Right lobe of liver (tissue), 6 donors: ENCODE results near the gene RPL7L1. TPM values are rescaled to one million over a fixed set of nuclear protein-coding genes. Genes with fewer than 3 reads are reported as not detected.
"Not testable (repeated sequence)": the region's sequence is repeated elsewhere in the genome, so short reads cannot be mapped to it uniquely, and the experiment has no call there.

Experiments
- ATAC-seq, 4 donors: fragments of 200-7000 bp; cut with Tn5 transposase; one replicate each; pipeline ENCODE4 v1.9.1; 2020; ENCODE audit warnings: mild to moderate bottlenecking in 4 of 4, moderate library complexity in 4 of 4
- DNase-seq, 3 donors: peaks; one replicate each; pipeline ENCODE4 v3.0.0-alpha.2; 2020
- H3K27ac ChIP-seq, 3 donors: fragments of 200-600 bp; one replicate each; pipeline ENCODE4 v1.8.0; 2022
- H3K27me3 ChIP-seq, 2 donors: fragments of 200-600 bp; one replicate each; pipeline ENCODE4 v1.8.0; 2022
- H3K36me3 ChIP-seq, 4 donors: fragments of 200-600 bp; sonication (generic) in 1 of 4; one replicate each; pipeline versions ENCODE4 v1.5.1 to v1.8.0; 2017 to 2022; ENCODE audit warnings: control low read depth in 1 of 4
- H3K4me1 ChIP-seq, 4 donors: fragments of 200-600 bp; sonication (generic) in 1 of 4; one replicate each; pipeline versions ENCODE4 v1.5.1 to v1.8.0; 2017 to 2022; ENCODE audit warnings: control low read depth in 1 of 4
- H3K4me3 ChIP-seq, 3 donors: fragments of 200-600 bp; one replicate each; pipeline ENCODE4 v1.8.0; 2022
- H3K9me3 ChIP-seq, 4 donors: fragments of 200-600 bp; sonication (generic) in 1 of 4; one replicate each; pipeline versions ENCODE4 v1.5.1 to v1.8.0; 2017 to 2022; ENCODE audit warnings: control low read depth in 1 of 4
- POLR2A ChIP-seq: fragments of 450-650 bp; IDR thresholded peaks from one replicate; pipeline ENCODE4 v1.6.1; 2017; ENCODE audit warnings: antibody characterized with exemption, mild to moderate bottlenecking
- WGBS: methylation state at CpG from one replicate; pipeline ENCODE4 v1.1.6; 2018; ENCODE audit warnings: low coverage, low lambda C conversion rate; ENCODE audit not compliant: insufficient coverage; ENCODE audit errors: missing lambda C conversion rate; 5-methylcytosine and 5-hydroxymethylcytosine counted together
- intact Hi-C, 2 donors: fragments of 100-400 bp; cut with DNase I; formaldehyde crosslinking; loops; one replicate each; pipeline versions ENCODE4 v1.11.2 to v1.14.1; 2022
- total RNA-seq, 6 experiments: library from RNA; depleted of rRNA in 2 of 6; stranded (reverse); fragments of >200 nt in 2 of 6; fragmentation: NEBNext Ultra II Directional in 3 of 6; extraction: Animal tissue kit (Norgen Biotek cat#: 25700) in 3 of 6; gene quantifications; one replicate each; pipeline versions ENCODE4 v1.1.0 to v1.2.4, GENCODE V29; 2016 to 2023
- TF ChIP-seq, protein P1 (sequence below), 4 donors: fragments of 200-600 bp in 3 of 4; fragments of 450-650 bp in 1 of 4; IDR thresholded peaks; one replicate each; pipeline versions ENCODE4 v1.5.1 to v1.8.0; 2016 to 2022; ENCODE audit warnings: antibody characterized with exemption in 4 of 4, mild to moderate bottlenecking in 2 of 4
- donor health status: DM: no; HTN: yes; CAD: no.
- donor health status: DM: no; HTN: no; CAD: no.
- donor health status: DM: no; HTN: no; CAD: no.
- donor health status: DM: no; HTN: yes; CAD: no.
- donor health status: DM: no; HTN: yes; CAD: no.

Gene RPL7L1
- total RNA-seq, 6 experiments from 2014 or later: 36.6 to 114 (median 44.2) TPM

DNA sequence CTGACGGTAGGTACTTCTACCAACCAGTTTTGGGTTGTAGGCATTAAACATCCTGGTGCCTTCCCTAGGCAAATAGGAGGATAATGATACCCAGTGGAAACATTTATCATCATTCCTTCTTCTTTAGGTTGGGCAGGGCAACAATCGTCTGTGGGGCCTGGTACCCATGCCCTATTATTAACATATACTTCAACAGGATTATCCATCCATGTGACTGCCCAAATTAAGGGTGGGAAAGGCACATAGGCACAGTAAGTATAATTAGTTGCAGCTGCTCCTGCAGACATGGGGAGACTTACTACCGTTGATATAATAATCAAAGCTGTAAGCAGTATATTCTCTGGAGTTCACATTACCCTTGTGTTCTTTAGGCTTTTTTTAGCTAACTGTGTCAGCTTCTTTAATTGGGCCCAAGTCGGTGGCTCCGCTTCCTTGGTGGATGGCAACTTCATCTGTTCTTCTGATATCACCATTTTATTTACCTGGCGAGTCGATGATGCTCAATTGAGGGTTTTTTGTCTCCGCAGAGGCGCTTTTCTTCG is 16.8 kb downstream of the RPL7L1 start:
- peaks cover 0 to 2% (median 0%) of the 10 kb centered on the region in 4 donors for H3K4me1 ChIP-seq
- no peaks in the 10 kb centered on the region for H3K9me3 ChIP-seq
- 83% methylated on average over 10 of the region's 10 CpGs for WGBS
- ATAC-seq: no peak
- no peak overlapping the region for H3K4me3 ChIP-seq
- DNase-seq: no peak
- TF ChIP-seq, protein P1, sequence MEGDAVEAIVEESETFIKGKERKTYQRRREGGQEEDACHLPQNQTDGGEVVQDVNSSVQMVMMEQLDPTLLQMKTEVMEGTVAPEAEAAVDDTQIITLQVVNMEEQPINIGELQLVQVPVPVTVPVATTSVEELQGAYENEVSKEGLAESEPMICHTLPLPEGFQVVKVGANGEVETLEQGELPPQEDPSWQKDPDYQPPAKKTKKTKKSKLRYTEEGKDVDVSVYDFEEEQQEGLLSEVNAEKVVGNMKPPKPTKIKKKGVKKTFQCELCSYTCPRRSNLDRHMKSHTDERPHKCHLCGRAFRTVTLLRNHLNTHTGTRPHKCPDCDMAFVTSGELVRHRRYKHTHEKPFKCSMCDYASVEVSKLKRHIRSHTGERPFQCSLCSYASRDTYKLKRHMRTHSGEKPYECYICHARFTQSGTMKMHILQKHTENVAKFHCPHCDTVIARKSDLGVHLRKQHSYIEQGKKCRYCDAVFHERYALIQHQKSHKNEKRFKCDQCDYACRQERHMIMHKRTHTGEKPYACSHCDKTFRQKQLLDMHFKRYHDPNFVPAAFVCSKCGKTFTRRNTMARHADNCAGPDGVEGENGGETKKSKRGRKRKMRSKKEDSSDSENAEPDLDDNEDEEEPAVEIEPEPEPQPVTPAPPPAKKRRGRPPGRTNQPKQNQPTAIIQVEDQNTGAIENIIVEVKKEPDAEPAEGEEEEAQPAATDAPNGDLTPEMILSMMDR (IDR thresholded peaks at IDR 0.05): no peak
- no peak for TF ChIP-seq POLR2A
- H3K27ac ChIP-seq: no peak overlapping the region
- intact Hi-C loops: no loop called here
- H3K36me3 ChIP-seq: no peaks in the 10 kb centered on the region
- no peaks in the 10 kb centered on the region for H3K27me3 ChIP-seq

DNA sequence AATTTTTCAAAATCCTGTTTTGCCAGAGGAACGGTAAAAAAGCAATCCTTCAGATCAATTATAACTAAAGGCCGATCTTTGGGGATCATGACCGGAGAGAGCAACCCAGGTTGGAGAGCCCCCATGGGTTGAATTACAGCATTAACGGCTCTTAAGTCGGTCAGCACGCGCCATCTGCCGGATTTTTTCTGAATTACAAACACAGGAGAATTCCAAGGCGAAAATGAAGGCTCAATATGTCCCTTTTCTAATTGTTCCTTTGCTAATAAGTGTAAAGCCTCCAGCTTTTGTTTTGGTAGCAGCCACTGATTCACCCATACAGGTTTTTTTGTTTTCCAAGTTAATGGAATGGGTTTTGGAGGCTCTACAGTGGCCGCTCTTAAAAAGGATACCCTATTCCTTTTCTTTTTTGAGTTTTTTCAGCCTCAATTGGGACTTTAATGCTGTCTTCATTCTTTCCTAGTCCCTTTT is 19.5 kb downstream of the RPL7L1 start:
- H3K27me3 ChIP-seq: no peaks in the 10 kb centered on the region
- H3K4me3 ChIP-seq: no peak overlapping the region
- peak in 1 of 3 donors; percentile 71 for DNase-seq
- H3K36me3 ChIP-seq: no peaks in the 10 kb centered on the region
- no peak for ATAC-seq
- intact Hi-C loops: no loop called here
- H3K4me1 ChIP-seq: peaks cover 0 to 14% (median 3%) of the 10 kb centered on the region in 4 donors
- no peak overlapping the region for H3K27ac ChIP-seq
- no peaks in the 10 kb centered on the region for H3K9me3 ChIP-seq
- TF ChIP-seq POLR2A: no peak
- TF ChIP-seq, protein P1 (IDR thresholded peaks at IDR 0.05): peak; percentile 70 to 76 (median 74)
- 10% methylated on average over 10 of the region's 10 CpGs for WGBS

DNA sequence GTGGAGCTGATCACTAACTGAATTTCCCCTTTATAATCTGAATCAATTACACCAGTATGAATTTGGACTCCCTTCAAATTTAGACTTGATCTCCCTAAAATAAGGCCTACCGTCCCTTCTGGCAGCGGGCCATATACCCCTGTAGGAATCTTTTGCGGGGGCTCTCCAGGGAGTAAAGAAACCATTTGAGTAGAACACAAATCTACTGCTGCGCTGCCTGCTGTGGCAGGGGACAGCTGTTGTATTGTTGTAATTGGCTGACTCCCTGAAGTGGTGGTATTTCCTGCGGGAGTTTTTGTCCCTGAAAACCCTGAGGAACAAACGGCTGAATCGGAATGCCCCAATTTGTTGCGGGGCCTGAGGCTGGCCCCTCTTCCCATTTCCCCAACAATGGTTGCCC is 20.5 kb downstream of the RPL7L1 start:
- 48% methylated on average over 6 of the region's 8 CpGs for WGBS
- H3K27ac ChIP-seq: no peak overlapping the region
- no peaks in the 10 kb centered on the region for H3K36me3 ChIP-seq
- no peak overlapping the region for H3K4me3 ChIP-seq
- no peak for ATAC-seq
- no peaks in the 10 kb centered on the region for H3K27me3 ChIP-seq
- no peaks in the 10 kb centered on the region for H3K9me3 ChIP-seq
- peaks cover 0 to 14% (median 3%) of the 10 kb centered on the region in 4 donors for H3K4me1 ChIP-seq
- DNase-seq: no peak
- TF ChIP-seq POLR2A: no peak
- TF ChIP-seq, protein P1 (IDR thresholded peaks at IDR 0.05): no peak
- intact Hi-C loops: loop anchor here (10.0 kb wide), 3 partner anchors 145 to 245 kb away; no protein-coding TSS in a partner anchor

DNA sequence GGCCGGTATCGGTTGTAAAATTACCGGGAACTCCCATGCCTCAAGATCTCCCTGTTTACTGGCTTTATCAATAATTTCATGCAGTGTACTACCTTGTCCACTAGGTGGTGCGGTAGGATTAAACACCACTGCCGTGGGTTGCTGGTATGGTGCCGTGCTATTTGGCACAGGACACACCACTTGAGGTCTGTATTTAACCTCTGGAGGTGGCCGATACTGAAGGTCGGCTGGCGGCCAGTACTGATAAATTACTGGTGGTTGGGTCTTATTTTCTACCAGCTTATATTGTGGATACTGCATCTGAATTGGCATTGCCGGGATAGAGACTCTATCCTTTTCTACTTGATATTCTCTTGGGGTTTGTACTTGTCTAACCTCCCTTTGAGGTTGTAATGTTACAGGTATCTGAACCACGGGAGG is 22.1 kb downstream of the RPL7L1 start:
- DNase-seq (peak; percentile 76 to 88 (median 87)), ATAC-seq (peak; percentile 100)
- Histone ChIP-seq H3K4me3 (peak overlapping the region in 1 of 3 donors; percentile 18), H3K27ac (peak overlapping the region in 1 of 3 donors; percentile 49), H3K27me3 (no peaks in the 10 kb centered on the region), H3K36me3 (no peaks in the 10 kb centered on the region), H3K4me1 (peaks cover 0 to 14% (median 3%) of the 10 kb centered on the region in 4 donors), H3K9me3 (no peaks in the 10 kb centered on the region)
- TF ChIP-seq POLR2A: no peak
- TF ChIP-seq, protein P1 (IDR thresholded peaks at IDR 0.05): peak; percentile 87 to 96 (median 93)
- intact Hi-C loops: loop anchor here (10.0 kb wide), 3 partner anchors 143 to 243 kb away; no protein-coding TSS in a partner anchor
- 2% methylated on average over 11 of the region's 11 CpGs for WGBS

DNA sequence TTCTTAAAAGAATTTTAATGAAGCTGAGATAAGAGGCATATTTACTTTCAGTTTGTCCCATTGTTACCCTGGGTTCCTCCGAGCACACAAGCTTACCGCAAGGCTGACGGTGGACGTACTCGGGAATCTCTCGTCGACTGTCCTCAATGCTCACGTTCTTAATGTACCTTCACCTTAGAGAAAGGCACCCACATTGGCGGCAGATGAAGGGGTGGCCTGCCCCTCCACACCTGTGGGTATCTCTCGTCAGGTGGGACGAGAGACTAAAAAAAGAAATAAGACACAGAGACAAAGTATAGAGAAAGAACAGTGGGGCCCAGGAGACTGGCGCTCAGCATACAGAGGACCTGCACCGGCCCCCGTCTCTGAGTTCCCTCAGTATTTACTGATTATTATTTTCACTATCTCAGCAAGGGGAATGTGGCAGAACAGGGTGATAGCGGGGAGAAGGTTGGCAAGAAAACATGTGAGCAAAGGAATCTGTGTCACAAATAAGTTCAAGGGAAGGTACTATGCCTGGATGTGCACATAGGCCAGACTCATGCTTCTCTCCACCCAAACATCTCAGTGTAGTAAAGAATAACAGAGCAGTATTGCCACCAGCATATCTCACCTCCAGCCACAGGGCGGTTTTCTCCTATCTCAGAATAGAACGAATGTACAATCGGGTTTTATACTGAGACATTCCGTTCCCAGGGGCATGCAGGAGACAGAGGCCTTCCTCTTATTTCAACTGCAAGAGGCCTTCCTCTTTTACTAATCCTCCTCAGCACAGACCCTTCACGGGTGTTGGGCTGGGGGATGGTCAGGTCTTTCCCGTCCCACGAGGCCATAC is 23.2 kb downstream of the RPL7L1 start:
- not testable (repeated sequence) for DNase-seq, ATAC-seq, H3K36me3 ChIP-seq, H3K9me3 ChIP-seq, H3K27me3 ChIP-seq
- H3K4me1 ChIP-seq: peaks cover 0 to 14% (median 3%) of the 10 kb centered on the region in 4 donors
- 54% methylated on average over 22 of the region's 22 CpGs for WGBS
- peak overlapping the region in 2 of 3 donors; percentile 3 to 49 for H3K27ac ChIP-seq
- peak overlapping the region in 2 of 3 donors; percentile 18 to 29 for H3K4me3 ChIP-seq
- intact Hi-C loops: loop anchor here (10.0 kb wide), 3 partner anchors 142 to 242 kb away; no protein-coding TSS in a partner anchor
